Ishikawa (cell line): Measurements from ENCODE around the gene MTCH2.

Experiments used
- CEBPB ChIP-seq: IDR thresholded peaks from 2 replicates; pipeline ENCODE4 v1.6.1; 2012
- CREB1 ChIP-seq: IDR thresholded peaks from 2 replicates; pipeline ENCODE4 v1.6.1; 2012; ENCODE audit warnings: low read depth
- EGR1 ChIP-seq: IDR thresholded peaks from 2 replicates; pipeline ENCODE4 v1.6.1; 2012
- EP300 ChIP-seq: IDR thresholded peaks from 2 replicates; pipeline ENCODE4 v1.6.1; 2012; ENCODE audit warnings: borderline replicate concordance
- FOXM1 ChIP-seq: IDR thresholded peaks from 2 replicates; pipeline ENCODE4 v1.6.1; 2012; ENCODE audit warnings: low read depth, borderline replicate concordance
- MAX ChIP-seq: IDR thresholded peaks from 2 replicates; pipeline ENCODE4 v1.6.1; 2012
- NFIC ChIP-seq: IDR thresholded peaks from 2 replicates; pipeline ENCODE4 v1.6.1; 2012
- RAD21 ChIP-seq: IDR thresholded peaks from 2 replicates; pipeline ENCODE4 v1.6.1; 2012; ENCODE audit warnings: low read depth
- TAF1 ChIP-seq: IDR thresholded peaks from 2 replicates; pipeline ENCODE4 v1.6.1; 2012; ENCODE audit warnings: low read depth, mild to moderate bottlenecking
- TCF12 ChIP-seq: IDR thresholded peaks from 2 replicates; pipeline ENCODE4 v1.6.1; 2012; ENCODE audit warnings: low read depth
- TEAD4 ChIP-seq: IDR thresholded peaks from 2 replicates; pipeline ENCODE4 v1.6.1; 2012
- USF1 ChIP-seq: IDR thresholded peaks from 2 replicates; pipeline ENCODE4 v1.6.1; 2012
- YY1 ChIP-seq: IDR thresholded peaks from 2 replicates; pipeline ENCODE4 v1.6.1; 2012; ENCODE audit warnings: low read depth
- ZBTB7A ChIP-seq: IDR thresholded peaks from 2 replicates; pipeline ENCODE4 v1.6.1; 2012; ENCODE audit warnings: low read depth
- TF ChIP-seq, protein P1 (sequence below): IDR thresholded peaks from 2 replicates; pipeline ENCODE4 v1.6.1; 2012; ENCODE audit warnings: low read depth, mild to moderate bottlenecking

The MTCH2 gene

GRCh38 chr11:47688111-47688510 lies 45.8 kb upstream of the MTCH2 start:
- TF ChIP-seq TCF12 (no peak), ZBTB7A (no peak), MAX (no peak)

DNA sequence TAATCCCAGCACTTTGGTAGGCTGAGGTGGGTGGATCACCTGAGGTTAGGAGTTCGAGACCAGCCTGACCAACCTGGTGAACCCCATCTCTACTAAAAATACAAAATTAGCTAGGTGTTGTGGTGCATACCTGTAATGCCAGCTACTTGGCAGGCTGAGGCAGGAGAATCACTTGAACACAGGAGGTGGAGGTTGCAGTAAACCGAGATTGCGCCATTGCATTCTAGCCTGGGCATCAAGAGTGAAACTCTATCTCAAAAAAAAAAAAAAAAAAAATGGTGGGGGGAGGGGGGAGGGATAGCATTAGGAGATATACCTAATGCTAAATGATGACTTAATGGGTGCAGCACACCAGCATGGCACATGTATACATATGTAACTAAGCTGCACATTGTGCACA lies 44.3 kb upstream of the MTCH2 start:
- TF ChIP-seq CEBPB = peak; percentile 50; the same call in 1 of the 2 replicates

DNA sequence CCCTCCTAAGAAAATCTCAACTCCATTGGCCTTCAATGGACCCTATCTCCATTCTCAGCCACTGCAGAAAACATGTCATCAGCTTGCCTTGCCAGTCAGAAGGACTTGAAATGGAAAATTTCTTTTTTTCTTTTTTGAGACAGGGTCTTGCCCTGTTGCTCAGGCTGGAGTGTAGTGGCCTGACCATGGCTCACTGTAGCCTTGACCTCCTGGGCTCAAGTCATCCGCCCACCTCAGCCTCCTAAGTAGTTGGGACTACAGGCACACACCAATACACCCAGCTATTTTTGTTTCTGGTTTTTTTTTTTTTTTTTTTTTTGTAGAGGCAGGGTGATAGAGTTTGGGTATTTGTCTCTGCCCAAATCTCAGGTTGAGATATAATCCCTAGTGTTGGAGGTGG lies 43.8 kb upstream of the MTCH2 start:
- TF ChIP-seq USF1 (no peak), ZBTB7A (no peak), TAF1 (no peak), EGR1 (no peak), TEAD4 (no peak), NFIC (no peak), CREB1 (no peak), TCF12 (no peak), EP300 (no peak), MAX (no peak), RAD21 (no peak), CEBPB (no peak), FOXM1 (no peak), YY1 (no peak)
- TF ChIP-seq, protein P1, sequence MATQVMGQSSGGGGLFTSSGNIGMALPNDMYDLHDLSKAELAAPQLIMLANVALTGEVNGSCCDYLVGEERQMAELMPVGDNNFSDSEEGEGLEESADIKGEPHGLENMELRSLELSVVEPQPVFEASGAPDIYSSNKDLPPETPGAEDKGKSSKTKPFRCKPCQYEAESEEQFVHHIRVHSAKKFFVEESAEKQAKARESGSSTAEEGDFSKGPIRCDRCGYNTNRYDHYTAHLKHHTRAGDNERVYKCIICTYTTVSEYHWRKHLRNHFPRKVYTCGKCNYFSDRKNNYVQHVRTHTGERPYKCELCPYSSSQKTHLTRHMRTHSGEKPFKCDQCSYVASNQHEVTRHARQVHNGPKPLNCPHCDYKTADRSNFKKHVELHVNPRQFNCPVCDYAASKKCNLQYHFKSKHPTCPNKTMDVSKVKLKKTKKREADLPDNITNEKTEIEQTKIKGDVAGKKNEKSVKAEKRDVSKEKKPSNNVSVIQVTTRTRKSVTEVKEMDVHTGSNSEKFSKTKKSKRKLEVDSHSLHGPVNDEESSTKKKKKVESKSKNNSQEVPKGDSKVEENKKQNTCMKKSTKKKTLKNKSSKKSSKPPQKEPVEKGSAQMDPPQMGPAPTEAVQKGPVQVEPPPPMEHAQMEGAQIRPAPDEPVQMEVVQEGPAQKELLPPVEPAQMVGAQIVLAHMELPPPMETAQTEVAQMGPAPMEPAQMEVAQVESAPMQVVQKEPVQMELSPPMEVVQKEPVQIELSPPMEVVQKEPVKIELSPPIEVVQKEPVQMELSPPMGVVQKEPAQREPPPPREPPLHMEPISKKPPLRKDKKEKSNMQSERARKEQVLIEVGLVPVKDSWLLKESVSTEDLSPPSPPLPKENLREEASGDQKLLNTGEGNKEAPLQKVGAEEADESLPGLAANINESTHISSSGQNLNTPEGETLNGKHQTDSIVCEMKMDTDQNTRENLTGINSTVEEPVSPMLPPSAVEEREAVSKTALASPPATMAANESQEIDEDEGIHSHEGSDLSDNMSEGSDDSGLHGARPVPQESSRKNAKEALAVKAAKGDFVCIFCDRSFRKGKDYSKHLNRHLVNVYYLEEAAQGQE = no peak

GRCh38 chr11:47675851-47676250 lies 33.5 kb upstream of the MTCH2 start:
- TF ChIP-seq TAF1 (no peak), EP300 (no peak), FOXM1 (no peak), NFIC (no peak), CEBPB (no peak), TEAD4 (no peak), EGR1 (no peak), TCF12 (no peak), USF1 (no peak), ZBTB7A (no peak), RAD21 (no peak), CREB1 (no peak), YY1 (no peak), MAX (no peak)
- TF ChIP-seq, protein P1 = no peak

- no peak for TF ChIP-seq TCF12
These were observed 29.9 kb upstream of the MTCH2 start for GRCh38 chr11:47672283-47672730.

DNA sequence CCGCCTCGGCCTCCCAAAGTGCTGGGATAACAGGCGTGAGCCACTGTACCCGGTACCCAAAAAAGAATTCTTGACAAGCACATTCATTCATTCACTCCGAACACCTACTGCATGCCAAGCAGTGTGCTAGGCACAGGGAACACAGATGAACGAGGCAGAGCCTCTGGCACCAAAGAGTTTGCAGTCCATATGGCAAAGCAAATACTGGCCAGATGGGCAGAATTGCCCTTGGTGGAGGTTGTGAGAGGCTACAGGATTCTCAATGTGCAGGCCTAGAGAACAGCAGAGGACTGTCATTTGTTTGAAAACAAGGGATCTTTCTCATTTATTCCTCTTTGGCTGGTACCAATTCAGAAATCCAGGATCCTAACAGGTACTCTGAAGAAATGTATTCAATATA lies 27.5 kb upstream of the MTCH2 start:
- no peak for TF ChIP-seq TEAD4
- no peak for TF ChIP-seq CEBPB
- no peak for TF ChIP-seq TAF1
- no peak for TF ChIP-seq NFIC
- TF ChIP-seq ZBTB7A = no peak
- TF ChIP-seq CREB1 = no peak
- TF ChIP-seq, protein P1 = no peak
- TF ChIP-seq MAX = no peak
- no peak for TF ChIP-seq EGR1
- TF ChIP-seq TCF12 = no peak
- TF ChIP-seq RAD21 = no peak
- TF ChIP-seq USF1 = no peak
- no peak for TF ChIP-seq YY1
- TF ChIP-seq EP300 = no peak
- TF ChIP-seq FOXM1 = no peak
